Measurements from ENCODE around the gene ZBTB7C. TPM values are rescaled to one million over a fixed set of nuclear protein-coding genes. Genes with fewer than 3 reads are reported as not detected.

ZBTB7C gene
- total RNA-seq, 2 experiments from 2014 or later = not detected

GRCh38 chr18:48418539-48419276 is 9.5 kb upstream of the ZBTB7C start:
- no peak overlapping the region for H3K27ac ChIP-seq (ENCODE audit: low read depth, low read length, poor library complexity, severe bottlenecking)
- H3K4me3 ChIP-seq (ENCODE audit: low read depth, low read length, poor library complexity, severe bottlenecking) = no peak overlapping the region
- no peak for DNase-seq (ENCODE audit: low spot score)
- CTCF ChIA-PET (ENCODE audit: unreplicated experiment) = no interaction called here
- no peaks in the 10 kb centered on the region for H3K9me2 ChIP-seq (ENCODE audit: insufficient read depth, low read length)
- no peaks in the 10 kb centered on the region for H4K20me1 ChIP-seq (ENCODE audit: insufficient read depth, low read length)
- no peak overlapping the region for H3K4me2 ChIP-seq (ENCODE audit: low read length)
- no TSS peak for BruUV-seq (replicated peaks)
- intact Hi-C loops (cut with micrococcal nuclease; ENCODE audit: unreplicated experiment) = no loop called here
- H3K36me3 ChIP-seq (ENCODE audit: insufficient read depth, low read length) = no peaks in the 10 kb centered on the region
- no peaks in the 10 kb centered on the region for H3K79me2 ChIP-seq (ENCODE audit: insufficient read depth, low read depth, low read length)
- no peaks in the 10 kb centered on the region for H3K9me3 ChIP-seq (ENCODE audit: low read length)
- H3K4me1 ChIP-seq (ENCODE audit: insufficient read depth, low read length, poor library complexity, severe bottlenecking) = peaks cover 12% of the 10 kb centered on the region
- TF ChIP-seq CTCF (conservative IDR thresholded peaks at IDR 0.05; ENCODE audit: low read length) (no peak), EZH2phosphoT487 (IDR thresholded peaks at IDR 0.05; ENCODE audit: borderline replicate concordance, low read depth, low read length) (no peak)
- no peak overlapping the region for H2AFZ ChIP-seq (ENCODE audit: low read length)
- POLR2A ChIA-PET = no interaction called here

- no peaks in the 10 kb centered on the region for H3K36me3 ChIP-seq (ENCODE audit: insufficient read depth, low read length)
- H3K4me1 ChIP-seq (ENCODE audit: insufficient read depth, low read length, poor library complexity, severe bottlenecking) = peaks cover 12% of the 10 kb centered on the region
- H3K9me2 ChIP-seq (ENCODE audit: insufficient read depth, low read length) = no peaks in the 10 kb centered on the region
- H3K9me3 ChIP-seq (ENCODE audit: low read length) = no peaks in the 10 kb centered on the region
- H3K4me3 ChIP-seq (ENCODE audit: low read depth, low read length, poor library complexity, severe bottlenecking) = no peak overlapping the region
- H2AFZ ChIP-seq (ENCODE audit: low read length) = no peak overlapping the region
- BruUV-seq (replicated peaks) = no TSS peak
- no peak overlapping the region for H3K4me2 ChIP-seq (ENCODE audit: low read length)
- H3K27ac ChIP-seq (ENCODE audit: low read depth, low read length, poor library complexity, severe bottlenecking) = no peak overlapping the region
- intact Hi-C loops (cut with micrococcal nuclease; ENCODE audit: unreplicated experiment) = no loop called here
- TF ChIP-seq EZH2phosphoT487 (IDR thresholded peaks at IDR 0.05; ENCODE audit: borderline replicate concordance, low read depth, low read length) = no peak
- TF ChIP-seq CTCF (conservative IDR thresholded peaks at IDR 0.05; ENCODE audit: low read length) = no peak
- H3K79me2 ChIP-seq (ENCODE audit: insufficient read depth, low read depth, low read length) = no peaks in the 10 kb centered on the region
- CTCF ChIA-PET (ENCODE audit: unreplicated experiment) = no interaction called here
- no peak for DNase-seq (ENCODE audit: low spot score)
- no peaks in the 10 kb centered on the region for H4K20me1 ChIP-seq (ENCODE audit: insufficient read depth, low read length)
- POLR2A ChIA-PET = no interaction called here
Measured at GRCh38 chr18:48417985-48418384, 8.8 kb upstream of the ZBTB7C start.

GRCh38 chr18:48413342-48413741 is 4.2 kb upstream of the ZBTB7C start:
- intact Hi-C loops (cut with micrococcal nuclease; ENCODE audit: unreplicated experiment) = no loop called here

More at GRCh38 chr18:48413342-48413741, 4.2 kb upstream of the ZBTB7C start:
- no peaks in the 10 kb centered on the region for H3K36me3 ChIP-seq (ENCODE audit: insufficient read depth, low read length)
- ChIA-PET POLR2A (no interaction called here), CTCF (ENCODE audit: unreplicated experiment) (no interaction called here)
- TF ChIP-seq CTCF (conservative IDR thresholded peaks at IDR 0.05; ENCODE audit: low read length) (no peak), EZH2phosphoT487 (IDR thresholded peaks at IDR 0.05; ENCODE audit: borderline replicate concordance, low read depth, low read length) (no peak)
- no peaks in the 10 kb centered on the region for H4K20me1 ChIP-seq (ENCODE audit: insufficient read depth, low read length)
- H3K9me2 ChIP-seq (ENCODE audit: insufficient read depth, low read length) = no peaks in the 10 kb centered on the region
- no peak overlapping the region for H2AFZ ChIP-seq (ENCODE audit: low read length)
- no peak overlapping the region for H3K4me2 ChIP-seq (ENCODE audit: low read length)
- no peaks in the 10 kb centered on the region for H3K79me2 ChIP-seq (ENCODE audit: insufficient read depth, low read depth, low read length)
- H3K9me3 ChIP-seq (ENCODE audit: low read length) = no peaks in the 10 kb centered on the region
- DNase-seq (ENCODE audit: low spot score) = no peak
- no peak overlapping the region for H3K4me3 ChIP-seq (ENCODE audit: low read depth, low read length, poor library complexity, severe bottlenecking)
- no TSS peak for BruUV-seq (replicated peaks)
- H3K27ac ChIP-seq (ENCODE audit: low read depth, low read length, poor library complexity, severe bottlenecking) = no peak overlapping the region
- H3K4me1 ChIP-seq (ENCODE audit: insufficient read depth, low read length, poor library complexity, severe bottlenecking) = no peaks in the 10 kb centered on the region

Data from OCI-LY7 (cell line).